Heart right ventricle (tissue), 16 donors: ENCODE data around the gene MTCL1. TPM values are rescaled to one million over a fixed set of nuclear protein-coding genes. Genes with fewer than 3 reads are reported as not detected.

Experiments
- ATAC-seq, 8 donors: fragments of 200-7000 bp; cut with Tn5 transposase; one replicate each; pipeline ENCODE4 v1.9.1; 2020; ENCODE audit warnings: mild to moderate bottlenecking in 8 of 8, moderate library complexity in 8 of 8, moderate number of reproducible peaks in 1 of 8
- DNase-seq, 2 donors: peaks; one replicate each; pipeline ENCODE4 v3.0.0-alpha.2; 2020
- H3K27ac ChIP-seq, 10 donors: fragments of 200-600 bp; sonication (generic) in 2 of 10; one replicate each; pipeline versions ENCODE4 v1.5.0 to v1.8.0; 2020 to 2022; ENCODE audit warnings: mild to moderate bottlenecking in 3 of 10
- H3K27me3 ChIP-seq, 7 donors: fragments of 200-600 bp; one replicate each; pipeline ENCODE4 v1.8.0; 2021 to 2022; ENCODE audit warnings: mild to moderate bottlenecking in 2 of 7
- H3K36me3 ChIP-seq, 9 donors: fragments of 200-600 bp; sonication (generic) in 1 of 9; one replicate each; pipeline versions ENCODE4 v1.5.0 to v1.8.0; 2020 to 2022; ENCODE audit warnings: mild to moderate bottlenecking in 2 of 9
- H3K4me1 ChIP-seq, 9 donors: fragments of 200-600 bp; sonication (generic) in 1 of 9; one replicate each; pipeline versions ENCODE4 v1.5.0 to v1.8.0; 2020 to 2022; ENCODE audit warnings: mild to moderate bottlenecking in 4 of 9
- H3K4me3 ChIP-seq, 10 donors: fragments of 200-600 bp; sonication (generic) in 2 of 10; one replicate each; pipeline versions ENCODE4 v1.5.0 to v1.8.0; 2020 to 2022; ENCODE audit warnings: mild to moderate bottlenecking in 7 of 10, moderate library complexity in 2 of 10
- H3K9me3 ChIP-seq, 11 donors: fragments of 200-600 bp in 10 of 11; sonication (generic) in 2 of 11; one replicate each; pipeline versions ENCODE4 v1.5.0 to v1.8.0; 2013 to 2022; ENCODE audit warnings: mild to moderate bottlenecking in 2 of 11, control low read depth in 1 of 11, moderate library complexity in 1 of 11
- CTCF ChIP-seq, 9 donors: fragments of 200-600 bp; sonication (generic) in 2 of 9; IDR thresholded peaks; one replicate each; pipeline versions ENCODE4 v1.5.0 to v1.8.0; 2021 to 2022; ENCODE audit warnings: antibody characterized with exemption in 9 of 9, mild to moderate bottlenecking in 5 of 9, moderate library complexity in 1 of 9
- WGBS, 2 donors: extraction: QIAGEN DNeasy Blood & Tissue Kit; methylation state at CpG; one replicate each; pipeline ENCODE4 v1.1.7; 2013; ENCODE audit warnings: inconsistent platforms in 1 of 2; 5-methylcytosine and 5-hydroxymethylcytosine counted together
- intact Hi-C, 10 donors: fragments of 100-400 bp; cut with DNase I; formaldehyde crosslinking; loops; one replicate each; pipeline versions ENCODE4 v1.11.1 to v1.14.2; 2022
- polyA plus RNA-seq, 2 donors: library from polyadenylated mRNA; stranded (reverse); fragments of 200-250 nt; gene quantifications; one replicate each; pipeline ENCODE4 v1.2.3, GENCODE V29; 2013
- total RNA-seq, 10 donors: library from RNA; stranded (reverse); fragmentation: NEBNext Ultra II Directional in 3 of 10; extraction: Animal tissue kit (Norgen Biotek cat#: 25700) in 3 of 10; gene quantifications; one replicate each; pipeline versions ENCODE4 v1.2.1 to v1.2.4, GENCODE V29; 2021 to 2023
- donor health status: Arrhythmogenic right ventricular cardiomyopathy.
- donor health status: ischemic (EF 13 %, LVEDD 7.1; RV severe dilation, severe dysfunction).
- donor health status: healthy with polysubstance abuse.
- donor health status: DM: no; HTN: yes; CAD: no.
- donor health status: DM: no; HTN: no; CAD: no.
- donor health status: ischemic (EF 25% LVEDD 6.9; RV normal size, moderate dysfunction).
- donor health status: ischemic (EF 25% LVEDD 5.7; RV mildly dilated, moderate dysfunction).
- donor health status: healthy.
- donor health status: DM: yes; HTN: yes; CAD: no.
- donor health status: Ischemic cardiomyopathy.
- donor health status: ischemic (EF 35%, LVEDD 5.7; RV mildly dilated, moderate dysfunction).
- donor health status: nonischemic (EF 11% LVEDD 7.7; RV severe dilation, severe dysfunction).
- donor health status: DM: yes; HTN: yes; CAD: no.
- donor health status: PGD.
- donor health status: ischemic (EF 29% LVEDD 5.4; RV normal size, mild dysfunction).
- donor health status: nonischemic (EF 23%, LVEDD 6.1; RV moderate dilation, normal function).

Gene MTCL1
- total and polyA plus RNA-seq, 12 donors, result 1.9 to 17.2 (median 8.8) TPM

GRCh38 chr18:8773980-8774379 lies 68.6 kb downstream of the MTCL1 start:
- WGBS, 2 donors, result 85 to 86% methylated on average over 5 of the region's 5 CpGs
- Histone ChIP-seq H3K27me3 (no peaks in the 10 kb centered on the region), H3K9me3 (no peaks in the 10 kb centered on the region), H3K36me3 (no peaks in the 10 kb centered on the region), H3K27ac (no peak overlapping the region), H3K4me1 (peaks cover 0 to 6% (median 0%) of the 10 kb centered on the region in 9 donors), H3K4me3 (no peak overlapping the region)
- no peak for TF ChIP-seq CTCF (IDR thresholded peaks at IDR 0.05)
- DNase-seq (no peak), ATAC-seq (peak in 2 of 8 donors; percentile 56 to 60)
- intact Hi-C loops, result no loop called here

GRCh38 chr18:8776013-8776943 lies 70.9 kb downstream of the MTCL1 start:
- Histone ChIP-seq H3K4me1 (peaks cover 0 to 6% (median 0%) of the 10 kb centered on the region in 9 donors), H3K36me3 (no peaks in the 10 kb centered on the region), H3K27ac (no peak overlapping the region), H3K4me3 (no peak overlapping the region), H3K9me3 (no peaks in the 10 kb centered on the region), H3K27me3 (no peaks in the 10 kb centered on the region)
- no peak for TF ChIP-seq CTCF (IDR thresholded peaks at IDR 0.05)
- DNase-seq (no peak), ATAC-seq (no peak)
- 87 to 89% methylated on average over 10 of the region's 10 CpGs for WGBS, 2 donors
- intact Hi-C loops, result no loop called here

DNA sequence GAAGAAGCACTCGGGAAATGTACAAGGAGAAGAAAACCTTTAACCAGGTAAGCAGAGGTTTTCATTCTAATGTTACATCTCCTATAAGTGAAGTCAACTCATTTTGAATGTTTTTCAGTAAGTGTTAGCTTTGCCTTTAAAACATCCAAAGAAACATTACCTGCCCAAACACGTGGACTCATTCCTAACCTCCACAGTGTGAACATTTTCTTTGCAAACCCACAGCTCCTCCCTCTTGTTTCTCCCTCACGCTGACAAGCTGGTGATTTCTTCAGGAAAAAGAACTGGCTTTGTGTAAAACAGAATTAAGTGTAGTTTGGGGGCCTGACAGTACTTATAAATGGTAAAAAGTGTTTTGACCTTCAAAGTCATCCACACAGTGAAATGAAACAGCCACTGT lies 72.5 kb downstream of the MTCL1 start:
- intact Hi-C loops, result no loop called here
- Histone ChIP-seq H3K4me1 (no peaks in the 10 kb centered on the region), H3K36me3 (no peaks in the 10 kb centered on the region), H3K27ac (no peak overlapping the region), H3K27me3 (no peaks in the 10 kb centered on the region), H3K4me3 (no peak overlapping the region), H3K9me3 (no peaks in the 10 kb centered on the region)
- TF ChIP-seq CTCF (IDR thresholded peaks at IDR 0.05), result no peak
- DNase-seq, result no peak
- ATAC-seq, result no peak
- WGBS, 2 donors, result 52 to 63% methylated on average over 3 of the region's 3 CpGs

- no peak for ATAC-seq
- Histone ChIP-seq H3K27ac (no peak overlapping the region), H3K4me1 (no peaks in the 10 kb centered on the region), H3K36me3 (no peaks in the 10 kb centered on the region), H3K27me3 (no peaks in the 10 kb centered on the region), H3K4me3 (no peak overlapping the region), H3K9me3 (no peaks in the 10 kb centered on the region)
- no peak for TF ChIP-seq CTCF (IDR thresholded peaks at IDR 0.05)
- DNase-seq, result no peak
- 65 to 85% methylated on average over 3 of the region's 3 CpGs for WGBS, 2 donors
- intact Hi-C loops, result no loop called here
Measured at GRCh38 chr18:8778386-8778785, 73.0 kb downstream of the MTCL1 start.
